Measurements from ENCODE around the gene MAD1L1.

Gene MAD1L1

DNA sequence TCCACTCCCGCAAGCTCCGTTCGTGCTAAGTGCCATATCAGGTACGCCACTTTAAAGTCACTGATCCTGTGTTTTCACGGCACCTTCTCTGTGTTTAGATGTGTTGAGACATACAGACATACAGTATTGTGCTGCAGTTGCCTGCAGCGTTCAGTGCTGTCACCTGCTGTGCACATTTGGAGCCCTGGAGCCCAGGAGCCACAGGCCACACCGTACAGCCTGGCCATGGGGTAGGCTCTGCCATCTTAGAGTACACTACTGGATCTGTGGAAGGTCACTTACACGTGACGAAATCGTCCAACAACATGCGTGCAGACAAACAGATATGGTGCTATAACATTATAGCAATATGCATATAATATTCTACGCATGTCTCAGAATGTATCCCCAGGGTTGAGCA lies 451.4 kb downstream of the MAD1L1 start:
- Histone ChIP-seq H3K4me3 (ENCODE audit: low read depth, low read length) (no peak overlapping the region), H3K27me3 (no peaks in the 10 kb centered on the region), H3K36me3 (no peaks in the 10 kb centered on the region), H3K9me3 (no peaks in the 10 kb centered on the region), H3K4me1 (no peaks in the 10 kb centered on the region)
- no peak for DNase-seq
- TF ChIP-seq CTCF (IDR thresholded peaks at IDR 0.05; ENCODE audit: low read depth, low read length), result no peak

DNA sequence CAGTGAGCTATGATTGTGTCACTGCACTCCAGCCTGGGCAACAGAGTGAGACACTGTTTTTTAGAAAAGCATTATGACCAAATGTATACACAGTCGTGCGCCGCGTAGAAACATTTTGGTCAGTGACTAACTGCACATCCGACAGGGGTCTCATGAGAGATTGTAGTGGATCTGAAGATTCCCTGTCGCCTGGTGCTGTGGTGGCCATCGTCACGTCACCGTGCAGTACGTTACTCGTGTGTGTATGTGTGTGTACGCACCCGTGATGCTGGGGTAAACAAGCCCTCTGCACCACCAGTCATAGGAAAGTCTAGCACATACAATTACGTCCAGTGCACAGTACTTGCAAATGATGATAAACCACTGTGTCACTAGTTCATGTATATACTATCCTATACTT lies 453.3 kb downstream of the MAD1L1 start:
- no peaks in the 10 kb centered on the region for H3K4me1 ChIP-seq
- no peaks in the 10 kb centered on the region for H3K27me3 ChIP-seq
- H3K4me3 ChIP-seq (ENCODE audit: low read depth, low read length), result no peak overlapping the region
- no peaks in the 10 kb centered on the region for H3K9me3 ChIP-seq
- no peak for DNase-seq
- H3K36me3 ChIP-seq, result no peaks in the 10 kb centered on the region
- TF ChIP-seq CTCF (IDR thresholded peaks at IDR 0.05; ENCODE audit: low read depth, low read length), result no peak

GRCh38 chr7:1777122-1777521 lies 455.6 kb downstream of the MAD1L1 start:
- no peak for DNase-seq
- no peak for TF ChIP-seq CTCF (IDR thresholded peaks at IDR 0.05; ENCODE audit: low read depth, low read length)
- Histone ChIP-seq H3K9me3 (no peaks in the 10 kb centered on the region; the same call in 1 of the 2 replicates), H3K36me3 (no peaks in the 10 kb centered on the region), H3K4me1 (no peaks in the 10 kb centered on the region), H3K27me3 (no peaks in the 10 kb centered on the region), H3K4me3 (ENCODE audit: low read depth, low read length) (no peak overlapping the region)

GRCh38 chr7:1775389-1775788 lies 457.4 kb downstream of the MAD1L1 start:
- TF ChIP-seq CTCF (IDR thresholded peaks at IDR 0.05; ENCODE audit: low read depth, low read length), result no peak
- no peaks in the 10 kb centered on the region for H3K36me3 ChIP-seq
- no peak for DNase-seq
- H3K4me1 ChIP-seq, result no peaks in the 10 kb centered on the region
- no peak overlapping the region for H3K4me3 ChIP-seq (ENCODE audit: low read depth, low read length)
- no peaks in the 10 kb centered on the region for H3K27me3 ChIP-seq
- H3K9me3 ChIP-seq, result no peaks in the 10 kb centered on the region; the same call in 1 of the 2 replicates

DNA sequence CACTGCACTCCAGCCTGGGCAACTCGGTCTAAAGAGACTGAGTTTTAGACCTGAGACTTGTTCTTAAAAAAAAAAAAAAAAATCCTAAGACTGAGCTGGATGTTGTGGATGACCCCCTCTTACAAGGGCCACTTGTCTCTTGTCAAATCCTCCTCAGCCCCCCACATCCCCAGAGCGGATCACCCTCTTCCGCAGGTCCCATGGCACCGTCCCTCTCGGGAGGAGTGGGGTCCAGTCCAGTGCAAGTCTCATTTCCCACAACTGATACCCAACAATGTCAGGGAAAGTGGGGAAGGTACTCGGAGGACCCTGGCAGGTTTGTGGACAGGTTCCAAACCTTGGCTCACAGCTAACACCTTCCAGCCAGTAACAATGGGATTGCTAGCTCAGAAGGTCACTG lies 462.4 kb downstream of the MAD1L1 start:
- Histone ChIP-seq H3K27me3 (no peaks in the 10 kb centered on the region), H3K36me3 (no peaks in the 10 kb centered on the region), H3K9me3 (no peaks in the 10 kb centered on the region; the same call in 1 of the 2 replicates), H3K4me3 (ENCODE audit: low read depth, low read length) (no peak overlapping the region), H3K4me1 (no peaks in the 10 kb centered on the region)
- DNase-seq, result no peak
- no peak for TF ChIP-seq CTCF (IDR thresholded peaks at IDR 0.05; ENCODE audit: low read depth, low read length)

DNA sequence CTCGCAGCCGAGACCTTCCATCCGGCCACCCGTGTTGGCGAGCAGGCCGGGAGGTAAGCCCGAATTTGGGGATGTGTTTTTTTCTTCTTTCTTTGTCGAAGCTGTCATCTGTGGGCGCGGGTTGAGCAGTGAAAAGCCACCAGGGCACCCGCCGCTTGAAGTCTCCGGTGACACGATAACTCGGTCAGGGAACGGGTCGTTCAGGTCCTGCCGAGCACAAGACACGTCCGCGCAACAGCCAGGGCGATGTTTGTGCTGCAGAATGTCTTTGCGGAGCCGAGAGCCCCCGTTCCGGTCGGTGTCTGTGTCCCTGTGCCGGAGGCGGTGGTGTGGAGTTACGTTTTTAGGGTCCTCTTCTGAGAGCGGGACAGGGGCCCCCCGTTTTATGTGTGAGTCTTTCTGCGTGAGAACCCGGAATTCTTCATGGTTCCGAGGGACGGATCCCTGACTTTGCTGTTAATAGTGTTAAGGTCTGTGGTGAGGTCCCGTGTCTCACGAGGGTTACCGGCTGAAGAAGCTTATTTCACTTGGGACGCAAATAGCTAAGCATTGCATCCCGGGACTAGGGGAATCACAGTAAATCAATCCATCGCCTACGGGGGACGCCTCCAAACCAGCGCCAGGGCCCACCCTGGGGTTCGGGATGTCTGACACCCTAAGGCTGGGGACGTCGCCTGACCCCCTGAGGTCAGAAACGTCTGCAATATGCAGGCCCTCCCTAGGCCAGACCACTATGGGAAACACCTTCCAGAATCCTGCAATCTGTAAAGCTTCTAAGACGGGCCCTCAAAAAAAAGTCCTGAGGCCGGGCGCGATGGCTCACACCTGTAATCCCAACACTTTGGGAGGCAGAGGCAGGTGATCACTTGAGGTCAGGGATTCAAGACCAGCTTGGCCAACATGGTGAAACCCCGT lies 463.2 kb downstream of the MAD1L1 start:
- no peak for DNase-seq
- H3K9me3 ChIP-seq, result no peaks in the 10 kb centered on the region; the same call in 1 of the 2 replicates
- no peak for TF ChIP-seq CTCF (IDR thresholded peaks at IDR 0.05; ENCODE audit: low read depth, low read length)
- no peak overlapping the region for H3K4me3 ChIP-seq (ENCODE audit: low read depth, low read length)
- H3K4me1 ChIP-seq, result no peaks in the 10 kb centered on the region
- no peaks in the 10 kb centered on the region for H3K27me3 ChIP-seq
- H3K36me3 ChIP-seq, result no peaks in the 10 kb centered on the region

Data from BE2C (cell line).